Measurements from ENCODE around the gene SPATA20. TPM values are rescaled to one million over a fixed set of nuclear protein-coding genes. Genes with fewer than 3 reads are reported as not detected.

SPATA20 gene
- total RNA-seq, 2 donors from 2014 or later = 61.1 to 66.7 TPM

- intact Hi-C loops (cut with DNase I, micrococcal nuclease) = no loop called here
- DNase-seq = no peak
- ATAC-seq = peak; percentile 66
Measured at GRCh38 chr17:50517504-50518383, 29.2 kb upstream of the SPATA20 start.

DNA sequence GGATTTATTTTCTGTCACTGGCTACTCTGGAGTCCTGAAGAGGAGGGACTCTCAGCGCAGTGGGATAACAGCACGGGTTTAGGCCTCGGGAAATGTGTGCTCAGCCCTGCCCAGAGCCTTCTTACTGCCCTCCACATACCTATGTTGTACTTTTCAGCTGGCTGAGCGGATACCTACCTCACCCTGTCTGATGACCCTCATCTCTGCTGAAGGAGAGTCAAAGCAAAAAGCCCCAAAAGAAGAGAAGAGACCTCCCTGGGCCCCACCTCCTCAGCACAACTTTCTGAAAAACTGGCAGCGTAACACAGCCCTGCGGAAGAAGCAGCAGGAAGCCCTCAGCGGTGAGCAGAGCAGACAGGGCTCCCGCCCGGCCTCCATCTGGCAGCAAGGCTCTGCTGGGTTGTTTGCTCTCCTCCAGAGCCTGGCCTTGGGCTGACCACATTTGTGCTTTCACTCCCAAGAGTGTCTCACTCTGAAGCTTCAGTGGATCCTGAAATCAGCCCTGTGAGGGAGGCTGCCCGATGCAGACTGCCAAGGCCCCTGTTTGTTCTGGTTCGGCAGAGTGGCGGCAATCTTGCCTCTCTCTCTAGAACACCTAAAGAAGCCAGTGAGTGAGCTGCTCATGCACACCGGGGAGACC lies 28.5 kb upstream of the SPATA20 start:
- DNase-seq (no peak), ATAC-seq (peak; percentile 60)
- intact Hi-C loops (cut with DNase I, micrococcal nuclease) = no loop called here

DNA sequence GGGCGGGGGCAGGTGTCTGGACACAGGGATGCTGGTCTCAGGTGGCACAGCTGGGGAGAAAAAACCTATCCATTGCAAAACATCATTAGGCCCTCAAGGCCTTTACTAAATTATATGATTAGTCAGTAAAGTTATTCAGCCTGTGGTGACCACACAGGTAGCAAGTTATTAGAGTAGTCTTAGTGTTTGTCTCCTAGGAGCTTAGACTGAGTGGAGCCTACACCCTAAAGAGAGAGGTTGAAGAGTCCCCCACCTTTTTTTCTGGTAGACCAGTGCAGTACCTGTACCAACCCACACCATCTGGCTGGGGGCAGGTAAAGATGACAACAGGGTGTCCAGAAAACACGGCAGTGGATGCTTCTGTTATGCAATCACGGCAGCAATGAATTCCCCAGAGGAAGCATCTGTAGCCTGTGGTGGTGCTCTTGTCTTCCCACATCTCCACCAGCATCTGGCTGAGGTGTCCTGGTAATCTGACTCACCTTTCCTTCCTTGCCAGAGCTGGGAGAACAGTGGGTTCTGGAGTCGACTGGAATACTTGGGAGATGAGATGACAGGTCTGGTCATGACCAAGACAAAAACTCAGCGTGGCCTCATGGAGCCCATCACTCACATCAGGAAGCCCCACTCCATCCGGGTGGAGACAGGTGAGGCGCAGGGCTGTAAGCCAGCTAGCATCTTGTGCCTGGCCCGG lies 27.7 kb upstream of the SPATA20 start:
- no peak for ATAC-seq
- intact Hi-C loops (cut with DNase I, micrococcal nuclease) = no loop called here
- DNase-seq = no peak

- DNase-seq (no peak), ATAC-seq (no peak)
- intact Hi-C loops (cut with DNase I, micrococcal nuclease) = no loop called here
Measured at GRCh38 chr17:50520483-50520882, 26.5 kb upstream of the SPATA20 start.

DNA sequence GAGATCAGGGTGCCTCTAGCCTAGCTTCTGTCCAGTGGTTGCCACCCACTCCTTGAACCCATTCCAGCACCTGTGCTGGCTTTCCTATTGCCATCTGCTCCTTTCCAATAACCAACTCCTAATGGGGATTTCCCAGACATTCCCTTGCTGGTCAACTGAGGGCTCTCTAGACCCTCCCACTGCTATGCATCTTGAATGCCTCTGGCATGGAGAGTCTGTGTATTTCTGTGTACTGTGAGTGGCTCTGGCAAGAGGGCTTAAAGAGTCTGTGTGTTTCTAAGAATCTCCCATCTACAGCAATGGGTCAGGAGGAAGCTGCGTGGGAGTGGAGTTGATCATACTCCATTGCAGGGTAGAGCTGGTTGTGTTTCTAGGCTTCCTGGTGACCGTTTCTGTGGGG lies 25.5 kb upstream of the SPATA20 start:
- DNase-seq = no peak
- no peak for ATAC-seq
- intact Hi-C loops (cut with DNase I, micrococcal nuclease) = no loop called here

DNA sequence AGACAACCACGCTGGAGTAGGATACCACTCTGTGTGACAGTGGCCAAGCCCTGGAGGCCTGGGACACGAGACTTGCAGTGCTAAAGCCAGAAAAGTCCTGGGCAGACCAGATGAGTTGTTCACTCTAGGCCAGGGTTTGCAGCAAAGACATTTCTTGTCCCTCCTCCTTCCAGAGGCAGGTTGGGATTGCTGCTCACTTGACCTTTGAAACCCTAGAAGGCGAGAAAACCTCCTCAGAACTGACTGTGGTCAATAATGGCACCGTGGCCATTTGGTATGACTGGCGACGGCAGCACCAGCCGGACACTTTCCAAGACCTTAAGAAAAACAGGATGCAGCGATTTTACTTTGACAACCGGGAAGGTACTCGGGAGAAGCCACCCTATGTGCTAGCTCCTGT lies 24.2 kb upstream of the SPATA20 start:
- intact Hi-C loops (cut with DNase I, micrococcal nuclease) = no loop called here
- ATAC-seq (no peak), DNase-seq (no peak)

- intact Hi-C loops (cut with DNase I, micrococcal nuclease) = no loop called here
- ATAC-seq (no peak), DNase-seq (no peak)
Measured at GRCh38 chr17:50523208-50523607, 23.8 kb upstream of the SPATA20 start.

- DNase-seq = no peak
- no peak for ATAC-seq
- intact Hi-C loops (cut with DNase I, micrococcal nuclease) = no loop called here
Measured at GRCh38 chr17:50524838-50525237, 22.1 kb upstream of the SPATA20 start.

DNA sequence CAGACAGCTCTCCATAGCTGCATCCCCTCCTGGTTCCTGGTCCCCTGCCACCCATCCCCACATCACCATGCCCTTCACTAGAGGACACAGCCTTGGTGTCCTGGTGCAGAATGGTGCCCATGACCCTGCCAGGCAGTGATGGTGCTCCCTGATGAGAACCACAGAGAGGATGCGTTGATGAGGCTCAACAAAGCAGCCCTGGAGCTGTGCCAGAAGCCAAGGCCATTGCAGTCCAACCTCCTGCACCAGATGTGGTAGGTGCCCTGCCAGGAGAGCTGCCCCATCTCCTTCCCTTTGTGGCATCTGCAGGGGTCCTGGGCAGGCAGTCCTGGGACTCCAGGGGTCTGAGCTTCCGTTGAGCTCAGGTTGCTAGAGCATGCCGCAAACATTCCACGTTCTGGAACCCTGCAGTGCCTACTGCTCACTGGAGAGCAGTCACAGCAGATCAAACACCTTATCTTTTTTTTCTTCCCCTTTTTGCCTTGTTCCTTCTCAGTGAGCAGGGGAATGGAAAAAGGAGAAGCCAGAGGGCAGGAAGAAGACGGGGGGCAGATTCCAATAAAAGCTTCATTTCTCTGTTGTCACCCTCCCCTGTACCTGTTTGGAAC lies 19.7 kb upstream of the SPATA20 start:
- ATAC-seq (no peak), DNase-seq (no peak)
- intact Hi-C loops (cut with DNase I, micrococcal nuclease) = no loop called here

GRCh38 chr17:50527949-50528474 lies 19.0 kb upstream of the SPATA20 start:
- intact Hi-C loops (cut with DNase I, micrococcal nuclease) = no loop called here
- ATAC-seq (no peak), DNase-seq (no peak)

GRCh38 chr17:50529849-50530248 lies 17.1 kb upstream of the SPATA20 start:
- DNase-seq (no peak), ATAC-seq (no peak)
- intact Hi-C loops (cut with DNase I, micrococcal nuclease) = no loop called here

DNA sequence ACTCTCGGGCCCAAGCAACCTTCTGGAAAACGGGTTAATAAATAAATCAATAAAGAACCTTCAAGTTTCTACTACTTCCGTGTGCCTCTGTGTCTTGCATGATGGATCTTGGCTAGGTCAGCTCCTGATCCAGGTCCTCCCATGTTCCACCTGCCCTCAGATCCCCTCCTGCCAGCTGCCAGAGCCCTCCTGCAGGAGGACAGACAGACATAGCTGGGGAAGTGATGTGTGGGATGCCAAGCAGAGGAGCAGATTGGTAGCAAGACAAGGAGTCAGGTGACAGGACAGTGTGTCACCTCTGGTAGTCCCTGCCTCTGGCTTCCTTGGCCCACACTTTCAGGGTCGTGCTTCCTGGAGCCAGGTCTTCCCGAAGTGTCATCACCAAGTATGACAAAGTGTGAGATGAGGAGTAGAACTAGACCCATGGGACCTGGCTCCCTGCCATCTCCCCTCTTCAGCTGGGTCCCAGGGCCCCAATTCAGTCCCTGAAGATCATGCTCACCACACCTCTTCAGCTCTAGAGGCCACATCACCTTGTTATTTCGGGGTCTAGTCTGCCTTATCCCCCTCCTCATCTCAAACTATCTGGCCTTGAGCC lies 15.4 kb upstream of the SPATA20 start:
- intact Hi-C loops (cut with DNase I, micrococcal nuclease) = no loop called here
- no peak for DNase-seq
- ATAC-seq = no peak

DNA sequence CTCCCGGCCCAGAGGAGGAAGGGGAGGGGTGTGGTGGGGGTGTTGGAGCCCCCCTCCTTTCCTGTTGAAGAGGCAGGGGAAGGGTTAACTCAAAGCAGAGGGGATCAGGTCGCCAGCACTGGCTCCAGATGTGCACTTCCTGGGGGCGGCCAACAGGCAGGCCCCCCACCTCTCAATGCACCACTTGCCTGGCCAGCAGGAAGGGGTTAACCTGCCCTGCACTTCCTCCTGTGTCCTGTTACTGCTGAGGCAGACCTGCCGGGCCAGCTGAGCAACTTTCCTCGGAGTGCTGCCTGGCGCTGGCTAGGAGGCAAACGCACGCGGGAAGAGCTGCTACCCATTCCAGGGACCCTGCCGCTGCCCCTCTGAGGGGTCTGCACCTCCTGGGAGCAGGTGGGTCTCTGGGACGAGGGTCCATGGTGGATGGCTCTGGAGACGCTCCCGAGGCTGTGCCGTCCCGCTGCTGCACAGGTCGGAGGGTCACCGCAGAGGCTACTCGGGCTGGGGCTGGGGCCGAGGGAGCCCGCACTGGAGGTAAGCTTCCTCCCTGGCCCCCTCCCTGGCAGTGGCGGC lies 14.4 kb upstream of the SPATA20 start, which contains the start of gene EPN3:
Gene EPN3, plus strand, starts transcription at position 284 of the 573 bp plus-strand sequence. CDS start 3,822 bp downstream, outside the sequence.
- peak; percentile 78 to 83 for DNase-seq
- intact Hi-C loops (cut with DNase I, micrococcal nuclease) = no loop called here
- peak; percentile 64 for ATAC-seq

GRCh38 chr17:50533185-50533584 lies 13.8 kb upstream of the SPATA20 start:
- ATAC-seq (peak; percentile 21), DNase-seq (no peak)
- intact Hi-C loops (cut with DNase I, micrococcal nuclease) = no loop called here

- ATAC-seq = peak; percentile 76
- DNase-seq = peak; percentile 82 to 89
- intact Hi-C loops (cut with DNase I, micrococcal nuclease) = no loop called here
Measured at GRCh38 chr17:50533720-50534148, 13.2 kb upstream of the SPATA20 start.

- intact Hi-C loops (cut with DNase I, micrococcal nuclease) = no loop called here
- peak; percentile 73 for ATAC-seq
- peak; percentile 79 to 86 for DNase-seq
Measured at GRCh38 chr17:50534222-50534978, 12.6 kb upstream of the SPATA20 start.

GRCh38 chr17:50534979-50535326 lies 12.0 kb upstream of the SPATA20 start:
- intact Hi-C loops (cut with DNase I, micrococcal nuclease) = no loop called here
- no peak for DNase-seq
- ATAC-seq = no peak

DNA sequence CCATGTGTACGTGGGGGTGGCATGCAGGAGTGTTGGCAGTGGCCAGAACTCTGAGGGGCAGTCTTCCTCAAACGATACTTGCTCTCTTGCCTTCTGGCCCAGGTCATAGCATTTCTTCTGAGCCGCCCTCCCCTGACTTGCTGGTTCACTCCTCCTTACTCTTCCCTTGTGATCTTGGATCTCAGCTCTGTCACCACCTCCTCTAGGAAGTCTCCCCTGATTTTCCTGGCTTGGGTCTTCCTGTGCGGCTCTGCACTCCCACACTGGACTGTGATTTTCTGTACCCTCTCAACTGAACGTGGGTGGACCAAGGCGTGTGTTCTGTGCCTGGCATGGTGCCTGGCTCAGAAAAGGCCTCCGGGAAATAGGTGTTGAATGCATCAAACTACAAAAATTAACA lies 11.6 kb upstream of the SPATA20 start:
- intact Hi-C loops (cut with DNase I, micrococcal nuclease) = no loop called here
- ATAC-seq (no peak), DNase-seq (no peak)
